GM12878 (cell line): ENCODE measurements around the gene CCDC187. TPM values are rescaled to one million over a fixed set of nuclear protein-coding genes. Genes with fewer than 3 reads are reported as not detected.

Experiments
- ATAC-seq: fragments of 200-7000 bp; cut with Tn5 transposase; 3 replicates; pipeline ENCODE4 v1.9.1; 2020; ENCODE audit warnings: mild to moderate bottlenecking, moderate library complexity
- BruUV-seq: library from RNA; stranded (reverse); fragments of 400-500 nt; replicated peaks from 2 replicates; lab custom pipeline; 2021; lab: Mats Ljungman, UMichigan
- CTCF ChIA-PET: fragments of 300-600 bp; sonication (Branson Sonifier 250); formaldehyde crosslinking; extraction: SDS; loops from one replicate; lab custom pipeline; 2021; ENCODE audit warnings: inconsistent platforms; lab: Yijun Ruan, JAX
- POLR2A ChIA-PET: fragments of 350-600 bp; formaldehyde crosslinking; extraction: SDS; loops from one replicate; lab custom pipeline; 2021; ENCODE audit warnings: inconsistent platforms; lab: Charles Lee
- RAD21 ChIA-PET: fragments of 300-600 bp; sonication (Branson Sonifier 250); formaldehyde crosslinking; loops from one replicate; lab custom pipeline; 2023; ENCODE audit warnings: antibody characterized with exemption; ENCODE audit not compliant: unreplicated experiment; lab: Charles Lee
- SMC1A ChIA-PET: fragments of 300-600 bp; sonication (Branson Sonifier 250); formaldehyde crosslinking; loops from one replicate; lab custom pipeline; 2023; ENCODE audit not compliant: unreplicated experiment, uncharacterized antibody; lab: Charles Lee
- DNase-seq: peaks from one replicate; pipeline ENCODE4 v3.0.0-alpha.2; 2011; ENCODE audit warnings: low read depth, low spot score
- FAIRE-seq: peaks from 3 replicates; lab custom pipeline; 2011; peaks lifted over from hg19 to GRCh38; lab: Jason Lieb, UNC
- H2AFZ ChIP-seq: 2 replicates; pipeline ENCODE4 v1.6.0; 2011; ENCODE audit warnings: low read depth, low read length, control low read depth; ENCODE audit not compliant: control insufficient read depth
- H3K27ac ChIP-seq: 2 replicates; pipeline ENCODE4 v1.5.1; 2011; ENCODE audit warnings: control low read depth; ENCODE audit not compliant: control insufficient read depth, insufficient read depth
- H3K27me3 ChIP-seq, 2 experiments: replicated peaks in 1 of 2; 2 replicates each; pipeline versions ENCODE4 v1.6.0 to v1.6.1; 2011; ENCODE audit warnings: low read length in 1 of 2; ENCODE audit not compliant: control insufficient read depth in 2 of 2, insufficient read depth in 2 of 2
- H3K36me3 ChIP-seq, 2 experiments: 2 replicates each; pipeline ENCODE4 v1.5.1; 2011; ENCODE audit warnings: low read length in 1 of 2; ENCODE audit not compliant: control insufficient read depth in 2 of 2, insufficient read depth in 2 of 2
- H3K4me1 ChIP-seq: 2 replicates; pipeline ENCODE4 v1.6.1; 2011; ENCODE audit warnings: mild to moderate bottlenecking, low read length, moderate library complexity, mixed read lengths; ENCODE audit not compliant: control insufficient read depth, insufficient read depth
- H3K4me2 ChIP-seq: 2 replicates; pipeline ENCODE4 v1.6.0; 2011; ENCODE audit warnings: control low read depth; ENCODE audit not compliant: control insufficient read depth, insufficient read depth
- H3K4me3 ChIP-seq: fragments of 200-600 bp; sonication (generic); 2 replicates; pipeline ENCODE4 v1.5.1; 2016
- H3K79me2 ChIP-seq: 2 replicates; pipeline ENCODE4 v1.6.0; 2011; ENCODE audit warnings: low read length; ENCODE audit not compliant: control insufficient read depth, insufficient read depth
- H3K9ac ChIP-seq: 2 replicates; pipeline ENCODE4 v1.8.0; 2011; ENCODE audit warnings: low read length, control low read depth, mixed read lengths; ENCODE audit not compliant: control insufficient read depth, insufficient read depth
- H3K9me3 ChIP-seq: replicated peaks from 3 replicates; pipeline ENCODE4 v1.5.1; 2011; ENCODE audit warnings: mild to moderate bottlenecking, low read length; ENCODE audit not compliant: control insufficient read depth, insufficient read depth
- H4K20me1 ChIP-seq: 2 replicates; pipeline ENCODE4 v1.6.0; 2011; ENCODE audit not compliant: control insufficient read depth, insufficient read depth
- CREB1 ChIP-seq: IDR thresholded peaks from 2 replicates; pipeline ENCODE4 v1.6.1; 2012; ENCODE audit warnings: low read depth, mild to moderate bottlenecking, inconsistent platforms
- CREM ChIP-seq: IDR thresholded peaks from 2 replicates; pipeline ENCODE4 v1.6.1; 2014; ENCODE audit warnings: antibody characterized with exemption, low read depth
- E4F1 ChIP-seq: fragments of 450-650 bp; IDR thresholded peaks from 2 replicates; pipeline ENCODE4 v1.6.1; 2018; ENCODE audit warnings: borderline replicate concordance, mild to moderate bottlenecking; ENCODE audit not compliant: partially characterized antibody
- EP300 ChIP-seq, 2 experiments: fragments of 150-350 bp in 1 of 2; IDR thresholded peaks; 2 replicates each; pipeline ENCODE4 v1.6.1; 2011 to 2012; ENCODE audit warnings: low read depth in 2 of 2, low read length in 2 of 2, borderline replicate concordance in 1 of 2, improper control_type of control experiment in 1 of 2, inconsistent platforms in 1 of 2; ENCODE audit not compliant: control insufficient read depth in 1 of 2
- FOS ChIP-seq: IDR thresholded peaks from 3 replicates; pipeline ENCODE4 v1.6.1; 2011; ENCODE audit warnings: borderline replicate concordance; ENCODE audit not compliant: insufficient read length; ENCODE audit errors: extremely low read depth
- HDAC2 ChIP-seq: fragments of 200-600 bp; sonication (generic); IDR thresholded peaks from 2 replicates; pipeline ENCODE4 v1.6.1; 2017
- HDAC6 ChIP-seq: fragments of 200-600 bp; sonication (generic); IDR thresholded peaks from one replicate; pipeline ENCODE4 v1.8.0; 2017; ENCODE audit warnings: antibody characterized with exemption; ENCODE audit not compliant: unreplicated experiment
- HSF1 ChIP-seq: fragments of 150-350 bp; IDR thresholded peaks from 2 replicates; pipeline ENCODE4 v1.6.1; 2014; ENCODE audit warnings: mild to moderate bottlenecking, low read depth, low read length
- IKZF2 ChIP-seq, 2 experiments: fragments of 450-650 bp; IDR thresholded peaks; 2 replicates each; pipeline ENCODE4 v1.6.1; 2017; ENCODE audit warnings: mild to moderate bottlenecking in 2 of 2, moderate library complexity in 2 of 2
- IRF4 ChIP-seq: IDR thresholded peaks from 2 replicates; pipeline ENCODE4 v1.6.1; 2011; ENCODE audit warnings: low read depth, low read length
- MXI1 ChIP-seq: fragments of 150-350 bp; IDR thresholded peaks from 2 replicates; pipeline ENCODE4 v1.6.1; 2011; ENCODE audit warnings: low read depth, mild to moderate bottlenecking, inconsistent platforms, low read length, improper control_type of control experiment
- PKNOX1 ChIP-seq: fragments of 450-650 bp; IDR thresholded peaks from 2 replicates; pipeline ENCODE4 v1.6.1; 2016; ENCODE audit warnings: mild to moderate bottlenecking
- PML ChIP-seq: IDR thresholded peaks from 2 replicates; pipeline ENCODE4 v1.6.1; 2012; ENCODE audit warnings: low read length, inconsistent platforms
- POLR2AphosphoS5 ChIP-seq: IDR thresholded peaks from 2 replicates; pipeline ENCODE4 v1.6.1; 2011; ENCODE audit warnings: mild to moderate bottlenecking, low read length, inconsistent platforms
- STAT3 ChIP-seq: IDR thresholded peaks from 2 replicates; pipeline ENCODE4 v1.6.1; 2011; ENCODE audit warnings: low read depth, low read length, improper control_type of control experiment
- SUZ12 ChIP-seq: fragments of 200-600 bp; sonication (generic); IDR thresholded peaks from one replicate; pipeline ENCODE4 v1.6.1; 2018; ENCODE audit warnings: antibody characterized with exemption, mild to moderate bottlenecking; ENCODE audit not compliant: unreplicated experiment
- USF2 ChIP-seq: IDR thresholded peaks from 2 replicates; pipeline ENCODE4 v1.6.1; 2011; ENCODE audit warnings: low read depth, low read length, improper control_type of control experiment, borderline replicate concordance
- ZNF207 ChIP-seq: fragments of 450-650 bp; IDR thresholded peaks from 2 replicates; pipeline ENCODE4 v1.6.1; 2014; ENCODE audit warnings: antibody characterized with exemption, mild to moderate bottlenecking, borderline replicate concordance
- WGBS: methylation state at CpG from one replicate; pipeline ENCODE4 v1.1.6; 2016; ENCODE audit warnings: low lambda C conversion rate; ENCODE audit not compliant: insufficient replicate concordance, insufficient coverage; ENCODE audit errors: missing lambda C conversion rate; 5-methylcytosine and 5-hydroxymethylcytosine counted together
- in situ Hi-C: fragments of 300-500 bp; cut with MboI; formaldehyde crosslinking; loops from 9 replicates; pipeline ENCODE4 v1.14.3; 2018; ENCODE audit warnings: mixed read lengths
- intact Hi-C: fragments of 100-400 bp; cut with micrococcal nuclease; formaldehyde crosslinking; loops from one replicate; pipeline ENCODE4 v1.14.2; 2022; ENCODE audit not compliant: unreplicated experiment
- polyA plus RNA-seq, 11 experiments: library from polyadenylated mRNA; depleted of rRNA in 4 of 11; unstranded in 6 of 11; stranded (reverse) in 5 of 11; fragments of >200 nt; fragmentation: Nextera tagmentation in 4 of 11; fragmentation: Illumina TruSeq in 1 of 11; extraction: Ambion mirVana in 4 of 11; extraction: Trizol in 1 of 11; gene quantifications; 1 replicate in 1 of 11; 2 replicates in 10 of 11; pipeline versions ENCODE4 v1.2.1 to v1.2.3, GENCODE V29; 2011 to 2016; ENCODE audit warnings: inconsistent platforms in 2 of 11, missing spikeins in 2 of 11, low read depth in 1 of 11
- total RNA-seq, 4 experiments: library from RNA; depleted of rRNA in 3 of 4; stranded (reverse); fragments of >200 nt in 3 of 4; fragmentation: Illumina TruSeq in 1 of 4; extraction: Trizol in 1 of 4; gene quantifications; 2 replicates each; pipeline versions ENCODE4 v1.2.1 to v1.2.3, GENCODE V29; 2013 to 2021

The CCDC187 gene
- total and polyA plus RNA-seq, 10 of the 15 experiments (the other 5 are each of a cell fraction or from before 2014, with no cell fraction given) = 0.04 to 0.23 (median 0.04) TPM; not detected in 7

- ChIA-PET CTCF (no interaction called here), RAD21 (no interaction called here), POLR2A (interaction anchor here (0.5 to 0.6 kb wide), 2 partner anchors 115 to 819 kb away, joined by 3 to 6 read pairs; no protein-coding TSS in a partner anchor), SMC1A (no interaction called here)
- Histone ChIP-seq H3K9me3 (no peaks in the 10 kb centered on the region), H3K27me3 (no peaks in the 10 kb centered on the region; a peak in 1 of 4 replicates), H3K36me3 (no peaks in the 10 kb centered on the region), H3K4me1 (no peaks in the 10 kb centered on the region), H3K4me3 (no peak overlapping the region), H4K20me1 (no peaks in the 10 kb centered on the region), H3K4me2 (no peak overlapping the region), H2AFZ (no peak overlapping the region), H3K79me2 (no peaks in the 10 kb centered on the region), H3K9ac (no peak overlapping the region), H3K27ac (no peak overlapping the region)
- 44% methylated on average over 26 of the region's 32 CpGs for WGBS
- ATAC-seq = no peak
- in situ Hi-C loops = no loop called here
- no peak for DNase-seq
- FAIRE-seq = no peak
- intact Hi-C loops = no loop called here
- BruUV-seq = no TSS peak
- TF ChIP-seq PML (no peak), MXI1 (no peak), ZNF207 (no peak), E4F1 (no peak), STAT3 (no peak), FOS (no peak), IRF4 (no peak), POLR2AphosphoS5 (no peak), PKNOX1 (no peak), HDAC6 (no peak), CREB1 (no peak), HDAC2 (no peak), USF2 (no peak), CREM (no peak), EP300 (IDR thresholded peaks at IDR 0.05; ENCODE audit: borderline replicate concordance in 1 of 2, control insufficient read depth in 1 of 2, low read depth in 2 of 2, low read length in 2 of 2) (no peak), HSF1 (no peak), SUZ12 (no peak), IKZF2 (IDR thresholded peaks at IDR 0.05) (no peak)
Measured at GRCh38 chr9:136253246-136254130, 50.4 kb downstream of the CCDC187 start.
